Gastroesophageal sphincter (tissue), 4 donors: ENCODE measurements around the gene DEPDC1B. TPM values are rescaled to one million over a fixed set of nuclear protein-coding genes. Genes with fewer than 3 reads are reported as not detected.
"Not testable (repeated sequence)": the region's sequence is repeated elsewhere in the genome, so short reads cannot be mapped to it uniquely, and the experiment has no call there.

Experiments
- ATAC-seq: fragments of 150-250 bp; one replicate; pipeline ENCODE4 v1.9.1; 2016; ENCODE audit warnings: mild to moderate bottlenecking, moderate library complexity
- H3K27ac ChIP-seq, 4 donors: fragments of 200-600 bp; sonication (generic) in 3 of 4; 1 replicate in 3 of 4; 2 replicates in 1 of 4; pipeline ENCODE4 v1.5.1; 2016 to 2019
- H3K27me3 ChIP-seq: fragments of 200-600 bp; sonication (generic); one replicate; pipeline ENCODE4 v1.5.1; 2019
- H3K36me3 ChIP-seq, 2 donors: fragments of 200-600 bp; sonication (generic); one replicate each; pipeline ENCODE4 v1.5.1; 2019; ENCODE audit warnings: control low read depth in 1 of 2
- H3K4me1 ChIP-seq, 3 donors: fragments of 200-600 bp; sonication (generic); 1 replicate in 2 of 3; 2 replicates in 1 of 3; pipeline ENCODE4 v1.5.1; 2016 to 2019; ENCODE audit warnings: control low read depth in 2 of 3
- H3K4me3 ChIP-seq, 2 donors: fragments of 200-600 bp; sonication (generic); one replicate each; pipeline ENCODE4 v1.5.1; 2019; ENCODE audit warnings: mild to moderate bottlenecking in 1 of 2, moderate library complexity in 1 of 2
- H3K9me3 ChIP-seq, 3 donors: fragments of 200-600 bp; sonication (generic); one replicate each; pipeline ENCODE4 v1.5.1; 2017 to 2019; ENCODE audit warnings: control low read depth in 2 of 3
- EP300 ChIP-seq: sonication (generic); formaldehyde crosslinking; IDR thresholded peaks from one replicate; pipeline ENCODE4 v1.6.1; 2017; ENCODE audit warnings: antibody characterized with exemption, mild to moderate bottlenecking
- POLR2A ChIP-seq, 2 donors: fragments of 450-650 bp; IDR thresholded peaks; one replicate each; pipeline ENCODE4 v1.6.1; 2017; ENCODE audit warnings: antibody characterized with exemption in 2 of 2, mild to moderate bottlenecking in 2 of 2, moderate library complexity in 1 of 2
- POLR2AphosphoS5 ChIP-seq: sonication (generic); formaldehyde crosslinking; IDR thresholded peaks from one replicate; pipeline ENCODE4 v1.6.1; 2017; ENCODE audit warnings: antibody characterized with exemption
- WGBS, 2 donors: methylation state at CpG; one replicate each; pipeline ENCODE4 v1.1.5; 2018; ENCODE audit warnings: low coverage in 1 of 2; 5-methylcytosine and 5-hydroxymethylcytosine counted together
- total RNA-seq, 4 donors: library from RNA; depleted of rRNA; stranded (reverse); fragments of >200 nt; gene quantifications; one replicate each; pipeline ENCODE4 v1.1.0, GENCODE V29; 2016
- TF ChIP-seq, protein P1 (sequence below), 4 experiments: fragments of 200-600 bp in 2 of 4; fragments of 450-650 bp in 2 of 4; sonication (generic) in 1 of 4; IDR thresholded peaks; one replicate each; pipeline ENCODE4 v1.5.1; 2017 to 2019; ENCODE audit warnings: antibody characterized with exemption in 4 of 4, mild to moderate bottlenecking in 2 of 4, moderate library complexity in 2 of 4

Gene DEPDC1B
- total RNA-seq, 4 donors from 2014 or later: 0.62 to 0.69 TPM; not detected in 2

DNA sequence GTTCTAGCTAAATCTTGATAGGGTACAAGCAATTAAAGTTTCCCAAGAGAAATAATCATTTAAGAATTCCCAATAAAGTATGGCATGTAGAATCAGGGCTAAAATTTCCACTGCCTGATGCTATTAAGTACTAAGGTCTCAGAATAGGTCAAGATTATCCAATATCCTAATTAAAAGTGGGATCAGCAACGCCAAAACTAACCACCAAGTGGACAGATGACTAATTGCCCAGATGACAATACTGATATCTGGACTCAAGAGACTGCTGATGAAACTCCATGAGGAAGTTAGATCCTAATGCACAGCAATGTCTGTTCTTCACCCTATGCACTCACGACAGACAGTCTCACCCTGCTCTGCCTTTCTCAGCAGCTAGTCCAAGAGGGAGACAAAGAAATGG, 14.3 kb downstream of the DEPDC1B start:
- Histone ChIP-seq H3K27me3 (no peaks in the 10 kb centered on the region), H3K4me3 (no peak overlapping the region), H3K27ac (no peak overlapping the region), H3K4me1 (no peaks in the 10 kb centered on the region), H3K9me3 (no peaks in the 10 kb centered on the region), H3K36me3 (no peaks in the 10 kb centered on the region)
- WGBS, 2 donors: 78% methylated on average over 2 of the region's 2 CpGs; no CpG with 5 or more reads in 1 of the 2 donors
- no peak for ATAC-seq
- TF ChIP-seq POLR2AphosphoS5 (no peak), POLR2A (IDR thresholded peaks at IDR 0.05) (no peak), EP300 (no peak)
- TF ChIP-seq, protein P1, sequence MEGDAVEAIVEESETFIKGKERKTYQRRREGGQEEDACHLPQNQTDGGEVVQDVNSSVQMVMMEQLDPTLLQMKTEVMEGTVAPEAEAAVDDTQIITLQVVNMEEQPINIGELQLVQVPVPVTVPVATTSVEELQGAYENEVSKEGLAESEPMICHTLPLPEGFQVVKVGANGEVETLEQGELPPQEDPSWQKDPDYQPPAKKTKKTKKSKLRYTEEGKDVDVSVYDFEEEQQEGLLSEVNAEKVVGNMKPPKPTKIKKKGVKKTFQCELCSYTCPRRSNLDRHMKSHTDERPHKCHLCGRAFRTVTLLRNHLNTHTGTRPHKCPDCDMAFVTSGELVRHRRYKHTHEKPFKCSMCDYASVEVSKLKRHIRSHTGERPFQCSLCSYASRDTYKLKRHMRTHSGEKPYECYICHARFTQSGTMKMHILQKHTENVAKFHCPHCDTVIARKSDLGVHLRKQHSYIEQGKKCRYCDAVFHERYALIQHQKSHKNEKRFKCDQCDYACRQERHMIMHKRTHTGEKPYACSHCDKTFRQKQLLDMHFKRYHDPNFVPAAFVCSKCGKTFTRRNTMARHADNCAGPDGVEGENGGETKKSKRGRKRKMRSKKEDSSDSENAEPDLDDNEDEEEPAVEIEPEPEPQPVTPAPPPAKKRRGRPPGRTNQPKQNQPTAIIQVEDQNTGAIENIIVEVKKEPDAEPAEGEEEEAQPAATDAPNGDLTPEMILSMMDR (IDR thresholded peaks at IDR 0.05): no peak

GRCh38 chr5:60685028-60685427, 14.9 kb downstream of the DEPDC1B start:
- Histone ChIP-seq H3K4me3 (no peak overlapping the region), H3K27ac (no peak overlapping the region), H3K27me3 (no peaks in the 10 kb centered on the region), H3K4me1 (no peaks in the 10 kb centered on the region), H3K9me3 (no peaks in the 10 kb centered on the region), H3K36me3 (no peaks in the 10 kb centered on the region)
- WGBS, 2 donors: 95 to 96% methylated on average over 6 of the region's 6 CpGs
- TF ChIP-seq POLR2AphosphoS5: no peak
- TF ChIP-seq EP300: no peak
- TF ChIP-seq POLR2A (IDR thresholded peaks at IDR 0.05): no peak
- TF ChIP-seq, protein P1 (IDR thresholded peaks at IDR 0.05): no peak
- no peak for ATAC-seq

GRCh38 chr5:60682007-60682406, 18.0 kb downstream of the DEPDC1B start:
- H3K4me3 ChIP-seq, ATAC-seq, H3K4me1 ChIP-seq, H3K27me3 ChIP-seq, H3K36me3 ChIP-seq, H3K27ac ChIP-seq, H3K9me3 ChIP-seq: not testable (repeated sequence)
- 95 to 96% methylated on average over 3 to 4 of the region's 5 CpGs for WGBS, 2 donors

DNA sequence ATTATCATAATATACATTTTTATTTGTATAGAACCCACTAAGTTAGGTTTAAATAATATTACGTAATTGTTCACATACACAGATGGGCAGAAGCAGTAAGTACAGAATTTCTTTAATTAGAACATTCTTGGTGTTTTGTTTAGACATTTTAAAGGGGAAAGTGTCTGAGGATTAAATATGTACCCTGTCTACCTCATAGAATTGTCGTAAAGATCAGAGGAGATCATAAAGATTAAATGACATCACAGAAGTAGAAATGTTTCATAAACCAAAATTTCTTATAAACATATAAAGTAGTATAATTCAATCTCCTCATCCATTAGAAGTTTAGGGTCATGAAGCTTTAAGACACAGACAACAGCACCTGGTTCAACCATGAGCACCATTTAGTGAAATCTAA, 20.1 kb downstream of the DEPDC1B start:
- H3K27me3 ChIP-seq: no peaks in the 10 kb centered on the region
- ATAC-seq: no peak
- no peak overlapping the region for H3K27ac ChIP-seq
- H3K9me3 ChIP-seq: no peaks in the 10 kb centered on the region
- no peaks in the 10 kb centered on the region for H3K4me1 ChIP-seq
- TF ChIP-seq POLR2AphosphoS5: no peak
- TF ChIP-seq, protein P1 (IDR thresholded peaks at IDR 0.05): no peak
- TF ChIP-seq EP300: no peak
- no peak for TF ChIP-seq POLR2A (IDR thresholded peaks at IDR 0.05)
- 74 to 91% methylated on average over 2 of the region's 2 CpGs for WGBS, 2 donors
- H3K36me3 ChIP-seq: no peaks in the 10 kb centered on the region
- H3K4me3 ChIP-seq: no peak overlapping the region

DNA sequence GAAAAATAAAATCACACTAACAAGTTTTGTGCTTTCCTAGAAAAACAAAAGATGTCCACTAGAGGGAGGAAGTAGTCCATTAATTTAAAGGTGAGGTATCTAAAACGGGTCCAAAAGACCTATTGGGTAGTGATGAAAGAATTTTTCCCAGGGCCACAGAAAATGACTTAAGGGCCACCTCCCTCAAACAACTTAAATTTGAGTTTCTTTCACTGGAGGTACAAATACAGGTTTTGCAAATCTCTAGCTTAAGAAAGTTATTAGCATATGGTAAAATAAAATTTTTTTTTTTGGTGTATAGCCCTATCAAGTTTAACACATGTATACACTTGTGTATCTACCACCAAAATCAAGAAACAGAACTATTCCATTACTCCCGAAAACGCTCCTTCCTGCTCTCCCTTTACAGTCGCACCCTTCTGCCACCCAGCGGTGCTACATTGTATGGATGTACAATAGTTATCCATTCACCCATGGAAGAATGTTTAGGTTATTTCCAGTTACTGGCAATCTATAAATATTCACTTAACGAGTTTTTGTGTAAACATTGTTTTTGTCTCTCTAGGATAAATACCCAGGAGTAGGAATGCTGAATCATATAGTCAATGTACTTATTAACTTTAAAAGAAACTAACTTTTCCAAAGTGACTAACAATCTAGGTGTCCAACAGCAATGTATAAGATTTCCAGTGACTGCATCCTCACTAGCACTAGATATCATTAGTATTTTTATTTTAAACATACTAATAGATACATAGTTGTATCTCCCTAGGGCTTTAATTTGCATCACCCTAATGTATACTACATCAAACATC, 21.9 kb downstream of the DEPDC1B start:
- no peaks in the 10 kb centered on the region for H3K36me3 ChIP-seq
- 45 to 59% methylated on average over 6 of the region's 6 CpGs for WGBS, 2 donors
- no peak overlapping the region for H3K4me3 ChIP-seq
- TF ChIP-seq POLR2A (IDR thresholded peaks at IDR 0.05) (no peak), EP300 (no peak), POLR2AphosphoS5 (no peak)
- TF ChIP-seq, protein P1 (IDR thresholded peaks at IDR 0.05): peak; percentile 23 to 58 (median 46)
- no peak for ATAC-seq
- H3K27me3 ChIP-seq: no peaks in the 10 kb centered on the region
- H3K27ac ChIP-seq: no peak overlapping the region
- no peaks in the 10 kb centered on the region for H3K9me3 ChIP-seq
- H3K4me1 ChIP-seq: no peaks in the 10 kb centered on the region
